Activated naive CD8-positive, alpha-beta T cell treated with anti-CD3 and anti-CD28 coated beads, Interleukin-2, amount 10 ng/mL, durations not matched to agents 7 days and 5 days (primary cell): ENCODE results near the gene HRH3. TPM values are rescaled to one million over a fixed set of nuclear protein-coding genes. Genes with fewer than 3 reads are reported as not detected.

Experiments used
- ATAC-seq: fragments of 150-1000 bp; cut with Tn5 transposase; one replicate; pipeline ENCODE4 v1.10.0; 2021; ENCODE audit warnings: low read depth, moderate library complexity
- POLR2A ChIA-PET: fragments of 350-600 bp; sonication (Branson Sonifier 250); formaldehyde crosslinking; loops from one replicate; lab custom pipeline; 2021; ENCODE audit warnings: antibody characterized with exemption; lab: Charles Lee
- DNase-seq: peaks from one replicate; pipeline ENCODE4 v3.0.0; 2021
- H3K27ac Mint-ChIP-seq: one replicate; pipeline ENCODE4 v1.8.0; 2022; ENCODE audit warnings: mild to moderate bottlenecking, mixed read lengths
- H3K27me3 Mint-ChIP-seq: one replicate; pipeline ENCODE4 v1.8.0; 2022; ENCODE audit warnings: mild to moderate bottlenecking, moderate library complexity, mixed read lengths
- H3K36me3 Mint-ChIP-seq: one replicate; pipeline ENCODE4 v1.8.0; 2021; ENCODE audit warnings: mild to moderate bottlenecking, mixed read lengths
- H3K4me1 Mint-ChIP-seq: one replicate; pipeline ENCODE4 v1.8.0; 2021; ENCODE audit warnings: mixed read lengths
- H3K4me3 Mint-ChIP-seq: one replicate; pipeline ENCODE4 v1.8.0; 2022; ENCODE audit warnings: mild to moderate bottlenecking, moderate library complexity, mixed read lengths
- H3K9me3 Mint-ChIP-seq: one replicate; pipeline ENCODE4 v1.8.0; 2021; ENCODE audit warnings: mixed read lengths
- total RNA-seq, 2 experiments: library from RNA; stranded (reverse); gene quantifications; one replicate each; pipeline ENCODE4 v1.2.3, GENCODE V29; 2021

The HRH3 gene
- total RNA-seq, 2 experiments from 2014 or later, result not detected

GRCh38 chr20:62190639-62191411 is 29.3 kb downstream of the HRH3 start:
- POLR2A ChIA-PET, result no interaction called here
- peaks cover 12% of the 10 kb centered on the region for H3K4me1 Mint-ChIP-seq
- H3K27me3 Mint-ChIP-seq, result no peaks in the 10 kb centered on the region
- H3K9me3 Mint-ChIP-seq, result no peaks in the 10 kb centered on the region
- H3K4me3 Mint-ChIP-seq, result no peak overlapping the region
- peaks cover 7% of the 10 kb centered on the region for H3K36me3 Mint-ChIP-seq
- ATAC-seq, result no peak
- no peak for DNase-seq
- H3K27ac Mint-ChIP-seq, result no peak overlapping the region

GRCh38 chr20:62186887-62187866 is 32.9 kb downstream of the HRH3 start:
- H3K36me3 Mint-ChIP-seq, result peaks cover 5% of the 10 kb centered on the region
- no peak overlapping the region for H3K4me3 Mint-ChIP-seq
- no peaks in the 10 kb centered on the region for H3K9me3 Mint-ChIP-seq
- no peaks in the 10 kb centered on the region for H3K27me3 Mint-ChIP-seq
- no peak for ATAC-seq
- H3K27ac Mint-ChIP-seq, result no peak overlapping the region
- POLR2A ChIA-PET, result no interaction called here
- H3K4me1 Mint-ChIP-seq, result peaks cover 25% of the 10 kb centered on the region
- DNase-seq, result no peak

- no peak for ATAC-seq
- no peak for DNase-seq
- peaks cover 31% of the 10 kb centered on the region for H3K4me1 Mint-ChIP-seq
- no peaks in the 10 kb centered on the region for H3K9me3 Mint-ChIP-seq
- no peaks in the 10 kb centered on the region for H3K27me3 Mint-ChIP-seq
- POLR2A ChIA-PET, result no interaction called here
- no peak overlapping the region for H3K27ac Mint-ChIP-seq
- peaks cover 5% of the 10 kb centered on the region for H3K36me3 Mint-ChIP-seq
- H3K4me3 Mint-ChIP-seq, result no peak overlapping the region
Measured at GRCh38 chr20:62186096-62186426, 34.0 kb downstream of the HRH3 start.

- Mint-ChIP-seq H3K4me1 (peaks cover 28% of the 10 kb centered on the region), H3K36me3 (peaks cover 1% of the 10 kb centered on the region), H3K9me3 (no peaks in the 10 kb centered on the region), H3K27ac (peak overlapping the region; percentile 96), H3K4me3 (peak overlapping the region; percentile 94), H3K27me3 (no peaks in the 10 kb centered on the region)
- DNase-seq (no peak), ATAC-seq (no peak)
- POLR2A ChIA-PET, result interaction anchor here (1.3 kb wide), 1 partner anchor 117 kb away, joined by 6 read pairs; the partner anchor contains the start of gene TAF4
Measured at GRCh38 chr20:62183426-62184142, 36.5 kb downstream of the HRH3 start.

GRCh38 chr20:62182469-62183425 is 37.3 kb downstream of the HRH3 start, which contains the start of gene MTG2:
TSS of gene MTG2 (plus strand) at chr20:62183028. CDS start at chr20:62193421, 10,393 bp downstream.
- peak within 1 kb of the TSS; percentile 94 for H3K4me3 Mint-ChIP-seq
- DNase-seq (peak; percentile 93), ATAC-seq (peak; percentile 98)
- peak within 1 kb of the TSS; percentile 96 for H3K27ac Mint-ChIP-seq
- peaks cover 1% of the 10 kb centered on the region for H3K36me3 Mint-ChIP-seq
- POLR2A ChIA-PET, result interaction anchor here (0.7 to 1.3 kb wide), 3 partner anchors 116 to 204 kb away, joined by 3 to 6 read pairs (median 3); partner anchors contain the start of genes RPS21 and TAF4
- H3K9me3 Mint-ChIP-seq, result no peaks in the 10 kb centered on the region
- H3K27me3 Mint-ChIP-seq, result no peaks in the 10 kb centered on the region
- peaks cover 26% of the 10 kb centered on the region for H3K4me1 Mint-ChIP-seq

GRCh38 chr20:62181808-62182207 is 38.3 kb downstream of the HRH3 start:
- H3K9me3 Mint-ChIP-seq, result no peaks in the 10 kb centered on the region
- H3K4me1 Mint-ChIP-seq, result peaks cover 21% of the 10 kb centered on the region
- H3K4me3 Mint-ChIP-seq, result peak overlapping the region; percentile 94
- no peak for ATAC-seq
- H3K36me3 Mint-ChIP-seq, result peaks cover 1% of the 10 kb centered on the region
- DNase-seq, result no peak
- H3K27me3 Mint-ChIP-seq, result no peaks in the 10 kb centered on the region
- peak overlapping the region; percentile 96 for H3K27ac Mint-ChIP-seq
- POLR2A ChIA-PET, result interaction anchor here (0.8 to 1.2 kb wide), 2 partner anchors 39 to 205 kb away, joined by 3 read pairs; partner anchors contain the start of genes PSMA7, RPS21 and SS18L1

- Mint-ChIP-seq H3K4me1 (peaks cover 15% of the 10 kb centered on the region), H3K27me3 (no peaks in the 10 kb centered on the region), H3K9me3 (no peaks in the 10 kb centered on the region), H3K27ac (no peak overlapping the region), H3K4me3 (no peak overlapping the region), H3K36me3 (no peaks in the 10 kb centered on the region)
- no peak for ATAC-seq
- no peak for DNase-seq
- POLR2A ChIA-PET, result no interaction called here
Measured at GRCh38 chr20:62179162-62179504, 40.9 kb downstream of the HRH3 start.

GRCh38 chr20:62178316-62179161 is 41.5 kb downstream of the HRH3 start:
- POLR2A ChIA-PET, result no interaction called here

GRCh38 chr20:62177307-62177706 is 42.8 kb downstream of the HRH3 start:
- peaks cover 7% of the 10 kb centered on the region for H3K4me1 Mint-ChIP-seq
- DNase-seq (no peak), ATAC-seq (no peak)
- H3K27ac Mint-ChIP-seq, result no peak overlapping the region
- H3K4me3 Mint-ChIP-seq, result no peak overlapping the region
- H3K27me3 Mint-ChIP-seq, result no peaks in the 10 kb centered on the region
- H3K36me3 Mint-ChIP-seq, result no peaks in the 10 kb centered on the region
- no peaks in the 10 kb centered on the region for H3K9me3 Mint-ChIP-seq
- POLR2A ChIA-PET, result no interaction called here

More at GRCh38 chr20:62178316-62179161, 41.5 kb downstream of the HRH3 start:
- Mint-ChIP-seq H3K27me3 (no peaks in the 10 kb centered on the region), H3K4me1 (peaks cover 11% of the 10 kb centered on the region), H3K4me3 (no peak overlapping the region), H3K9me3 (no peaks in the 10 kb centered on the region), H3K36me3 (no peaks in the 10 kb centered on the region), H3K27ac (no peak overlapping the region)
- no peak for DNase-seq
- ATAC-seq, result no peak

GRCh38 chr20:62176866-62177265 is 43.2 kb downstream of the HRH3 start:
- Mint-ChIP-seq H3K4me1 (peaks cover 3% of the 10 kb centered on the region), H3K27ac (no peak overlapping the region), H3K9me3 (no peaks in the 10 kb centered on the region), H3K4me3 (no peak overlapping the region), H3K36me3 (no peaks in the 10 kb centered on the region), H3K27me3 (no peaks in the 10 kb centered on the region)
- ATAC-seq (no peak), DNase-seq (no peak)
- POLR2A ChIA-PET, result no interaction called here

- Mint-ChIP-seq H3K4me3 (no peak overlapping the region), H3K9me3 (no peaks in the 10 kb centered on the region), H3K36me3 (no peaks in the 10 kb centered on the region), H3K4me1 (no peaks in the 10 kb centered on the region), H3K27ac (no peak overlapping the region), H3K27me3 (no peaks in the 10 kb centered on the region)
- POLR2A ChIA-PET, result no interaction called here
- DNase-seq (no peak), ATAC-seq (no peak)
Measured at GRCh38 chr20:62175711-62176110, 44.4 kb downstream of the HRH3 start.
